Neural cell (in vitro differentiated cells): ENCODE data around the gene ZNF385D.

ENCODE experiments used
- CTCF ChIP-seq: fragments of 450-650 bp; IDR thresholded peaks from 2 replicates; pipeline ENCODE4 v1.5.1; 2014; ENCODE audit warnings: antibody characterized with exemption, mild to moderate bottlenecking, moderate library complexity; ENCODE audit not compliant: poor library complexity, severe bottlenecking
- POLR2AphosphoS5 ChIP-seq: IDR thresholded peaks from 2 replicates; pipeline ENCODE4 v1.6.1; 2012

GRCh38 chr3:21457084-21457483 lies 293.9 kb downstream of the ZNF385D start:
- no peak for TF ChIP-seq POLR2AphosphoS5
- TF ChIP-seq CTCF: no peak
